HG02623 (cell line): Measurements from ENCODE around the gene AUNIP.

ENCODE experiments used
- ATAC-seq: cut with Tn5 transposase; IDR thresholded peaks from one replicate; pipeline ENCODE4 v1.9.1; 2021; ENCODE audit warnings: moderate library complexity; ENCODE audit not compliant: unreplicated experiment

Gene AUNIP

GRCh38 chr1:25858906-25859789 is at the start of gene AUNIP:
AUNIP (minus strand) TSS chr1:25859457; CDS start chr1:25859357, 100 bp downstream.
- peak; percentile 81 for ATAC-seq

GRCh38 chr1:25909040-25909439 is 49.8 kb upstream of the AUNIP start:
- no peak for ATAC-seq

GRCh38 chr1:25908161-25908560 is 48.9 kb upstream of the AUNIP start:
- ATAC-seq: no peak

GRCh38 chr1:25907601-25908000 is 48.3 kb upstream of the AUNIP start:
- no peak for ATAC-seq

GRCh38 chr1:25906644-25907300 is 47.5 kb upstream of the AUNIP start:
- ATAC-seq: no peak

GRCh38 chr1:25905680-25906643 is 46.7 kb upstream of the AUNIP start, which contains the start of gene STMN1:
STMN1 (minus strand) TSS chr1:25906419; CDS start chr1:25904676, 1,743 bp downstream.
- ATAC-seq: peak; percentile 54

GRCh38 chr1:25904943-25905679 is 45.9 kb upstream of the AUNIP start:
- peak; percentile 78 for ATAC-seq

GRCh38 chr1:25903986-25904385 is 44.7 kb upstream of the AUNIP start:
- ATAC-seq: no peak

GRCh38 chr1:25902462-25902861 is 43.2 kb upstream of the AUNIP start:
- no peak for ATAC-seq

- ATAC-seq: no peak
Measured at GRCh38 chr1:25900219-25900618, 41.0 kb upstream of the AUNIP start.

- ATAC-seq: no peak
Measured at GRCh38 chr1:25899792-25900191, 40.5 kb upstream of the AUNIP start.

GRCh38 chr1:25898223-25899015 is 39.2 kb upstream of the AUNIP start:
- ATAC-seq: no peak

- ATAC-seq: no peak
Measured at GRCh38 chr1:25897754-25898153, 38.5 kb upstream of the AUNIP start.

GRCh38 chr1:25896266-25896665 is 37.0 kb upstream of the AUNIP start:
- ATAC-seq: no peak

GRCh38 chr1:25895365-25895990 is 36.2 kb upstream of the AUNIP start:
- ATAC-seq: peak; percentile 73

- ATAC-seq: no peak
Measured at GRCh38 chr1:25893116-25893515, 33.9 kb upstream of the AUNIP start.

- ATAC-seq: no peak
Measured at GRCh38 chr1:25891606-25892005, 32.3 kb upstream of the AUNIP start.

- no peak for ATAC-seq
Measured at GRCh38 chr1:25890239-25891034, 31.2 kb upstream of the AUNIP start.
